Breast epithelium (tissue), 3 donors: ENCODE measurements around the gene DOK5.

Experiments
- CTCF ChIP-seq, 3 donors: fragments of 450-650 bp; IDR thresholded peaks; one replicate each; pipeline ENCODE4 v1.5.1; 2016 to 2017; ENCODE audit warnings: antibody characterized with exemption in 3 of 3, mild to moderate bottlenecking in 3 of 3, moderate library complexity in 3 of 3
- POLR2A ChIP-seq: fragments of 450-650 bp; IDR thresholded peaks from one replicate; pipeline ENCODE4 v1.6.1; 2016; ENCODE audit warnings: antibody characterized with exemption, mild to moderate bottlenecking, moderate library complexity

GRCh38 chr20:54690323-54690722 is 214.9 kb downstream of the DOK5 start:
- TF ChIP-seq POLR2A, result no peak
- TF ChIP-seq CTCF (IDR thresholded peaks at IDR 0.05), result no peak
